Fibroblast of the aortic adventitia (primary cell): Measurements from ENCODE around the gene FLNB. TPM values are rescaled to one million over a fixed set of nuclear protein-coding genes. Genes with fewer than 3 reads are reported as not detected.

ENCODE experiments used
- DNase-seq: peaks from one replicate; pipeline ENCODE4 v3.0.0-alpha.2; 2010; ENCODE audit warnings: low read depth
- H3K4me3 ChIP-seq: 2 replicates; pipeline ENCODE4 v1.5.1; 2011; ENCODE audit warnings: low read depth, mild to moderate bottlenecking, control low read depth, low read length, moderate library complexity
- total RNA-seq: library from RNA; depleted of rRNA; stranded (reverse); fragments of >200 nt; gene quantifications from 2 replicates; pipeline ENCODE4 v1.2.3, GENCODE V29; 2012; ENCODE audit warnings: low replicate concordance
- TF ChIP-seq, protein P1 (sequence below): IDR thresholded peaks from 2 replicates; pipeline ENCODE4 v1.5.1; 2011; ENCODE audit warnings: mild to moderate bottlenecking, low read length, control low read depth, inconsistent platforms; ENCODE audit not compliant: insufficient read depth

Gene FLNB
- total RNA-seq, 1 donor: 69.0 TPM

GRCh38 chr3:58062472-58062871 lies 54.2 kb downstream of the FLNB start:
- peak; percentile 40 for DNase-seq
- TF ChIP-seq, protein P1, sequence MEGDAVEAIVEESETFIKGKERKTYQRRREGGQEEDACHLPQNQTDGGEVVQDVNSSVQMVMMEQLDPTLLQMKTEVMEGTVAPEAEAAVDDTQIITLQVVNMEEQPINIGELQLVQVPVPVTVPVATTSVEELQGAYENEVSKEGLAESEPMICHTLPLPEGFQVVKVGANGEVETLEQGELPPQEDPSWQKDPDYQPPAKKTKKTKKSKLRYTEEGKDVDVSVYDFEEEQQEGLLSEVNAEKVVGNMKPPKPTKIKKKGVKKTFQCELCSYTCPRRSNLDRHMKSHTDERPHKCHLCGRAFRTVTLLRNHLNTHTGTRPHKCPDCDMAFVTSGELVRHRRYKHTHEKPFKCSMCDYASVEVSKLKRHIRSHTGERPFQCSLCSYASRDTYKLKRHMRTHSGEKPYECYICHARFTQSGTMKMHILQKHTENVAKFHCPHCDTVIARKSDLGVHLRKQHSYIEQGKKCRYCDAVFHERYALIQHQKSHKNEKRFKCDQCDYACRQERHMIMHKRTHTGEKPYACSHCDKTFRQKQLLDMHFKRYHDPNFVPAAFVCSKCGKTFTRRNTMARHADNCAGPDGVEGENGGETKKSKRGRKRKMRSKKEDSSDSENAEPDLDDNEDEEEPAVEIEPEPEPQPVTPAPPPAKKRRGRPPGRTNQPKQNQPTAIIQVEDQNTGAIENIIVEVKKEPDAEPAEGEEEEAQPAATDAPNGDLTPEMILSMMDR: no peak
- no peak overlapping the region for H3K4me3 ChIP-seq

- H3K4me3 ChIP-seq: no peak overlapping the region
- DNase-seq: peak; percentile 94
- TF ChIP-seq, protein P1: no peak
These were observed 55.0 kb downstream of the FLNB start for GRCh38 chr3:58063022-58063815.

GRCh38 chr3:58064923-58065638 lies 56.9 kb downstream of the FLNB start:
- TF ChIP-seq, protein P1: no peak
- H3K4me3 ChIP-seq: no peak overlapping the region
- no peak for DNase-seq

GRCh38 chr3:58065700-58066167 lies 57.5 kb downstream of the FLNB start:
- no peak overlapping the region for H3K4me3 ChIP-seq
- DNase-seq: no peak
- TF ChIP-seq, protein P1: no peak

GRCh38 chr3:58066842-58067241 lies 58.6 kb downstream of the FLNB start:
- DNase-seq: peak; percentile 89
- no peak overlapping the region for H3K4me3 ChIP-seq

DNA sequence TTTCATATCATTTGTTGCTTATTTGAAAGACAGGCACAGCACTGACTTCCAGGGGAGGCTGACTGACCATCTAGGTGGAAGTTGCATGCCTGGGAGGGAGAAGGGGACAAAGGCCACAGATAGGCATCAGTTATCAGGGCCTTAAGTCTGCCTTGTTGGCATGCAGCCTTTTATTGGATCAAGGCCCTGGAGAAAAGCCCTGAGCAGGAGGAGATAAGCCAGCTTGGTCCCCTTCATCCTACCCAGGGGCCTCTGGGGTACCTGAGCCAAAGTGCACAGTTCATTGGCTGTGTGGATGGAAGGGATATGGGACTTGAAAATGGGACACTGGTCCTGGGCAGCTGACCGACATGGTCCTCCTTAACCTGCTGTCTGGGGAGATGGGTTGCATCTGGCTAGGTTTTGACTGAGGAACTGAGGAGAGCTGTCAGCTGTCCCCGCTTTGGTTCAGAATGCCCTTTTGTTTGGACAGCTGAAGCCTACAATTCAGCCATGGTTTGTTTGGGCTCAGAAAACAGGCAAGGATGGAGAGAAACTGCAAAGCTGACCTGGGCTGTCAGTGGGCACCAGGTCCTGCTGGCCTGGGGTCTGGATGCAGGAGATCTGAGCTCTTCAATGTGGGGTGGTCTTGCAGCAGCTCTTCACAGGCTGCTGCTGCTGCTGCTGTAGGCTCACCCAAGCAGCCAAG lies 60.0 kb downstream of the FLNB start:
- TF ChIP-seq, protein P1: no peak
- DNase-seq: no peak
- no peak overlapping the region for H3K4me3 ChIP-seq

More at GRCh38 chr3:58066842-58067241, 58.6 kb downstream of the FLNB start:
- TF ChIP-seq, protein P1: no peak
